ENCODE results near the gene HAT1.

The HAT1 gene

DNA sequence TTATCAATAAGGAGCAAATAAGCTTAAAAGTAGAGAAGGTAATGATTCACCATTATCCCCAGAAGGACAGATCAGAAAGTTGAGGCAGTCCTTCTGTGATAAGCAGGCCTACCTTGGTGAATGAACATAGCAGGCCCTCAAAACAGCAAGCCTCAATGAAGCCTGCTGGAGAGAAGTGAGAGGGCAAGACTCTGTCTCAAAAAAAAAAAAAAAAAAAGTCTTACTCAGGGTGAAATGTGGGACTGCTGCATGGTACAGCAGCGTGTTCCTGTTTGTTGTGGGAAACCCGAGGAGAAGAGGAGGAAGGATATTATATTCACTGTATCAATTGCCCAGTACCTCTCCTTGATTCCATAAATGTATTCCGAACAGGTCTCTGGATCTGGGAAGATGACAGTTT lies 8.7 kb upstream of the HAT1 start:
- in situ Hi-C loops (cut with MboI; ENCODE audit: low sequenced_read_pairs) = no loop called here

DNA sequence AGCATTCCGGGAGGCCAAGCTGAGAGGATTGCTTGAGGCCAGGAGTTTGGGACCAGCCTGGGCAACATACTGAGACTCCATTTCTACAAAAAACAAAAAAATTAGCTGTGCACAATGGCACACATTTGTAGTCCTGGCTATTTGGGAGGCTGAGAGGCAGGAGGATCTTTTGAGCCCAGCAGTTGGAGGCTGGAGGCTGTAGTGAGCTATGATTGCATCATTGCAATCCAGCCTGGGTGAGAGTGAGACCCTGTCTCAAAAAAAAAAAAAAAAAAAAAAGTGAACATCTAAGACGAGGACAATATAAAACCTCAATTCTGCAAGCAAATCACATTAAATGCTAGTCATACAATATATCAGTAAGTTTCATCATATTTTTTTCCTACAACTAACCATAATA lies 2.8 kb upstream of the HAT1 start:
- in situ Hi-C loops (cut with MboI; ENCODE audit: low sequenced_read_pairs) = no loop called here

DNA sequence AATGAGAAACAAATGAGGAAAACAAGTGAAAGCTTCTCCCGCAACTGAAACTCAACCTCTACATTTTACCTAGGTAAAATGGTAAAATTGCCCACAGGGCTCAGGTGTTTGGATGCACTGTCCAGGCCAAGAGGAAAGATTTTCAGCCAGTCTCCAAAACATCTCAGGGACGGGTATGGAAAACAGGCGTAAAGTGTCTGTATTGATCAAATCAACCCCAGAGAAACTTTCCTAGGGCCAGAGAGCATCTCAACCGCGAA lies 361 bp upstream of the HAT1 start:
- in situ Hi-C loops (cut with MboI; ENCODE audit: low sequenced_read_pairs) = no loop called here

DNA sequence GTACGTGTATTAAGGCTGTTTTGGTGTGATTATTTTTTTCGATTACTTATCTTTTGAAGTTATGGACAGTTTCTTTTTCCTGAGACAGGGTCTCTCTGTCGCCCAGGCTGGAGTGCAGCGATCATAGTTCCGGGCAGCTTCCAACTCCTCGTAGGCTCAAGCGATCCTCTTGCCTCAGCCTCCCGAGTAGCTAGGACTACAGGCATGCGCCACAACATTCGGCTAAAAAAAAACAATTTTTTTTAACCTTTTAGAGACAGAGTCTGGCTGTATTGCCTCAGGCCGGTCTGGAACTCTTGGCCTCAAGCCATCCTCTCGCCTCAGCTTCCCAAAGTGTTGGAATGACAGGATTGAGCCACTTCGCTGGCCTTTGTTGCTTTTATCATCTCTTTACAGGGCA lies 945 bp downstream of the HAT1 start:
- in situ Hi-C loops (cut with MboI; ENCODE audit: low sequenced_read_pairs) = no loop called here

DNA sequence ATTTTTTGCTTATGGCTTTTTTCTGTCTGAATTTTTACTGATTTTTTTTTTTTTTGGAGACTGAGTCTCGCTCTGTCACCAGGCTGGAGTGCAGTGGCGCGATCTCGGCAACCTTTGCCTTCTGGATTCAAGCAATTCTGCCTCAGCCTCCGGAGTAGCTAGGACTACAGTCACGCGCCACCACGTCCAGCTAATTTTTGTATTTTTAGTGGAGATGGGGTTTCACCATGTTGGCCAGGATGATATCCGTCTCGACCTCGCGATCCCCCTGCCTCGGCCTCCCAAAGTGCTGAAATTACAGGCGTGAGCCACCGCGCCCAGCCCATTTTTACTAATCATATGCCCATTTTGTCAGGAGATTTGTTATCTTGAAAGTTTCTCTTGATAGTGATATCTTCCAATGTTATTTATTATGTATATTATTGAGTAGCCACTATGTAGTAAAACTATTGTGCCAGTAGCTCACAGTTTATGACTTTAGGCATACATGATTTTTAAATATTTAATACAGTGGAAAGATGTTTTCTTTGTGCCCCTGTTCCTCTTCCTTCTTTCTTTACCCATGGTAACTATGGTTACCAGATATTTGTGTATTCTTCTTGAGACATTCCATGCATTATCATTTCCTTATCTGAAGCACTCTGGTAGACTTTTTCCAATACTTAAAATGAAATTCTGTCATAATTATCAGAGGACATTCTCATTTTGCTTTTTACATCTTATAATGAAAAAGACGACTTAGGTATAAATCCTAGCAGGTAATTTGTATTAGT lies 2.1 kb downstream of the HAT1 start:
- in situ Hi-C loops (cut with MboI; ENCODE audit: low sequenced_read_pairs) = no loop called here

DNA sequence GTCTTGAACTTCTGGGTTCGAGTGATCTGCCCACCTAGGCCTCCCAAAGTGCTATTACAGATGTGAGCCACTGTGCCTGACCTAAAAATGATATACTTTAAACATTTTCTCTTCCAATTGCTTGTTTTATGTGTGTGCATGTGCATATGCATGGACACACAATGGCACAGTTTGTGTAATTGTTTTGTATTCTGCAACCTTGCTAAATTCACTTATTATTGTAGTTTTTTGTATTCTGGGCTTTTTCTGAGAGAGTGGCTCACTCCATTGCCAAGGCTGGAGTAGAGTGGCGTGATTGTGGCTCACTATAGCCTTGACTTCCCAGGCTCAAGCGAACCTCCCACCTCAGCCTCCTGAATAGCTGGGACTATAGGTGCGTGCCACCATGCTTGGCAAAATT lies 8.1 kb downstream of the HAT1 start:
- in situ Hi-C loops (cut with MboI; ENCODE audit: low sequenced_read_pairs) = no loop called here

DNA sequence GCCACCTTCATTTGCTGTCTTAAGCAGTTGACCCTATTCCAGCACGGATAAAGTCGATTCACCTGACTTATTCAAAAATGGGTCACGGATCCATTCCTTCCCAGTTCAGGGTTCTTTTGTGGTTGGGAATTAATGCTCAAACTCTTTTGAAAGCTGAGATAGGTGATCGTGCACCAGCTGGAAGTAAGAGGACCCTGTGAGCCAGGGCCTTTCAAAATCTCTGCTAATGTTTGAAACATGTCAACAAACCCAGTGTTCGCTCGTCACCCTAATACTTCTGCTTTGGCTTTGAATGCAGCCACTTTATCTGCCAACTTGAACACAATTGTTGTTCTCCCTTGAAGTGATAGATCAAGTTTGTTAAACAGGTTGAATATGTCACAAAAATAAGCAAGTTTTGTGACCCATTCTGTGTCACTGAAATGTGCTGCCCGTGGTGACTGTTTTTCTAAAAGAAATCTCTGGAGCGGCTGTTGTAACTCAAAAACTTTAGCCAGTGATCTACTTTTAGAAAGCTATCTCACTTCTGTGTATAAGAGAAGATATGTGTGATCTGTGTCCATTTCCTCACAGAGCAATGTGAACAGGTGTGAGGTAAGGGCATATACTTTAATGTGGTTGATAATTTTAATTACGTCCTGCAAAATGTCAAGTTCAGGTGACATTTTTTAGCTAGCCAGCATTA lies 16.9 kb downstream of the HAT1 start:
- in situ Hi-C loops (cut with MboI; ENCODE audit: low sequenced_read_pairs) = no loop called here

DNA sequence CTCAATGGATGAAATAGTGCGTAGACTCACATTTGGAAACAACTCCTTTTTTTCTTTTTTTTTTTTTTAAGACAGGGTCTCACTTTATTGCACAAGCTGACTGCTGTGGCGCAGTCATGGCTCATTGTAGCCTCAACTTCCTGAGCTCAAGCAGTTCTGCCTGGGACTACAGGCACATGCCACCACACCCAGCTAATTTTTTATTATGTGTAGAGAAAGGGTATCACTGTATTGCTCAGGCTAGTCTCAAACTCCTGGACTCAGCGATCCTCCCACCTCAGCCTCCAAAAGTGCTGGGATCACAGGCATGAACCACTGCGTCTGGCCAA lies 17.4 kb downstream of the HAT1 start:
- in situ Hi-C loops (cut with MboI; ENCODE audit: low sequenced_read_pairs) = no loop called here

DNA sequence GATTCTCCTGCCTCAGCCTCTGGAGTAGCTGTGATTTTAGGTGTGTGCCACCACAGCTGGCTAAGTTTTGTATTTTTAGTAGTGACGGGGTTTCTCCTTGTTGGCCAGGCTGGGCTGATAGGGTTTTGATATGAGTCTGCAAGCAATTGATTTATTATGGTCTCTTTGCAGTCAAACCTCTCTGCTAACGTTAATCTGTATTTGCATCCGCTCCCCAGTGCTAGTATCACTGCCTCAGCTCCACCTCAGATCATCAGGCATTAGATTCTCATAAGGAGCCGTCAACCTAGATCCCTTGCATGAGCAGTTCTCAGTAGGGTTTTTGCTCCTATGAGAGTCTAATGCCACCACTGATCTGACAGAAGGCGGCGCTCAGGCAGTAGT lies 19.0 kb downstream of the HAT1 start:
- in situ Hi-C loops (cut with MboI; ENCODE audit: low sequenced_read_pairs) = no loop called here

DNA sequence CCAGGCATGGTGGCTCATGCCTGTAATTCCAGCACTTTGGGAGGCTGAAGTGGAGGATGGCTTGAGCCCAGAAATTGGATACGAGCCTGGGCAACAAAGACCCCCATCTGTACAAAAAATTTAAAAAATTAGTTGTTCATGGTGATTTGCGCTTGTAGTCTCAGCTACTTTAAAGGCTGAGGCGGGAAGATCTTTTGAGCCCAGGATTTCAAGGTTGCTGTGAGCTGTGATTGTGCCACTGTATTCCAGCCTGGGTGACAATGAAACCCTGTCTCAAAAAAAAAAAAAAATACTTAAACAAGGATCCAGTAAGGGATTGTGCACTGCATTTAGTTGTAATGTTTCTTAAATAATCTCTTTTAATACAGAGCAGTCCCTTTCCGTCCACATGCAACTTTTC lies 21.6 kb downstream of the HAT1 start:
- in situ Hi-C loops (cut with MboI; ENCODE audit: low sequenced_read_pairs) = no loop called here

DNA sequence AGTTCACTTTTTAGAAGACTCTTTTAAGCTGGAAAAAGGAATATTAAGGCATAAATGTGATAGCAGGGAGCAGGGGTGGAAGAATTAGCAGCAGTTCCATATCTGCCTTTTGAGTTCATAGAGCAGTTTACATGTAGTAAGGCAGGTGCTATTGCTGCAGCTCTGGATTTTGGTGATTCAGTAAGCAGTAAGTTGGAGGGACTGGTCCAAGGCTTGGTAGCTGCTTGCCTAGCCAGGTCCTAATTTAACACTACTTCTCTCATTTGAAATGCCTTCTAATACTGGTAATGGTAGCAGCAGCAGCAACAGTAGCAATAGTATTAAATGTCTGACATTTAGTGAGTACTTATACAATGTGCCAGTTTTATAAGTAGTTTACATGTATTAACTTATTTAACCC lies 30.0 kb downstream of the HAT1 start:
- in situ Hi-C loops (cut with MboI; ENCODE audit: low sequenced_read_pairs) = no loop called here

DNA sequence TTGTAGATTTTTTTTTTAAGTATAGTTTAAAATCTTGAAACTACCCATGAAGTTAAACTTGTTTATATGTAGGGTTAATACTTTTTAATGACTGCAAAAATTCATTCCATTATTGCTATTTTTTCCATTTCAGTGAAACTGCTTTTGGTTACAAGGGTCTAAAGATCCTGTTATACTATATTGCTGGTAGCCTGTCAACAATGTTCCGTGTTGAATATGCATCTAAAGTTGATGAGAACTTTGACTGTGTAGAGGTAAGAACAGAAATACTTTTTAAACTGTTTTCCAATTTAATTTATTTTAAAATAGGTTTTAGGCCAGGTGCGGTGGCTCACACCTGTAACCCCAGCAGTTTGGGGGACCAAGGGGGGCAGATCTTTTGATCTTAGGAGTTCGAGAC lies 30.5 kb downstream of the HAT1 start:
- in situ Hi-C loops (cut with MboI; ENCODE audit: low sequenced_read_pairs) = no loop called here

DNA sequence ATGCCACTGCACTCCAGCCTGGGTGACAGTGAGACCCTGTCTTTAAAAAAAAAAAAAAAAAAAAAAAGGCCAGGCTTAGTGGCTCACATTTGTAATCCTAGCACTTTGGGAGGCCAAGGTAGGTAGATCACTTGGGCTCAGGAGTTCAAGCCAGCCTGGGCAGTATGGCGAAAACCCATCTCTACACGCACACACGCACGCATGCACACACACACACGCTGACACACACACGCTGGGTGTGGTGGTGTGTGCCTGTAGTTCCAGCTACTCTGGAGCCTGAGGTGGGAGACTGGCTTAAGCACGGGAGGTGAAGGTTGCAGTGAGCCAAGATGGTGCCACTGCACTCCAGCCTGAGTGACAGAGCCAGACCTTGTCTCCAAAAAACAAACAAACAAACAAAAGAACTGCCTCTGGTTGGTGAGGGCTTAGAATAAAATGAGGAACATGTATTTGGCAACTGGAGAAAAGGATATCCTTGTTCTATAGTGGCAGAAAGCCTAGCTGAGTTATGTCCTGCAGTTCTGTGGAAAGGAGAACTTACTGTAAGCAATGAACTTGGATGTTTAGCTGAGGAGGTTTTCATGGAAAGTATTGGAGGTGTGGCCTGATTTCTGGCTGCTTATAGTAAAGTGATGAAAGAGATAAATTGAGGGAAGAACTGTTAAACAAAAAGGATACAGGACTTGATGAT lies 34.0 kb downstream of the HAT1 start:
- in situ Hi-C loops (cut with MboI; ENCODE audit: low sequenced_read_pairs) = no loop called here

DNA sequence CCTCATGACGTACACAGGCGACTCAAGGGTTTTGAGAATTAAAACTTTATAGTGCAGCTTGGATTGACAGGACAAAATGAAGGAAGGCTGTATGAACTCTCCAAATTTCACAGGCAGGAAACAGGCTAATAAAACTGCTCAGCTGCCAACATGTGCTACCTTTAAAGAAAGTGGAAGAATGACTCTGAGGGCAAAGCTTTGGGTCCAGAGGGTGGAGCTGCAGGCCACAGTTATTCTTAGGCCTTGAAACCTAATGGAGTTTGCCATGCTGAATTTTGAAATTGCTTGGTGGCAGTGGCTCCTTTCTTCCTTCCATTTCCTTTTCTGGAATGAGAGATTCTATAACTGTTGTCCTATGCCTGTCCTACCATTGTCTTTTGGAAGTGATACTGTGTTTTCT lies 34.8 kb downstream of the HAT1 start:
- in situ Hi-C loops (cut with MboI; ENCODE audit: low sequenced_read_pairs) = no loop called here

DNA sequence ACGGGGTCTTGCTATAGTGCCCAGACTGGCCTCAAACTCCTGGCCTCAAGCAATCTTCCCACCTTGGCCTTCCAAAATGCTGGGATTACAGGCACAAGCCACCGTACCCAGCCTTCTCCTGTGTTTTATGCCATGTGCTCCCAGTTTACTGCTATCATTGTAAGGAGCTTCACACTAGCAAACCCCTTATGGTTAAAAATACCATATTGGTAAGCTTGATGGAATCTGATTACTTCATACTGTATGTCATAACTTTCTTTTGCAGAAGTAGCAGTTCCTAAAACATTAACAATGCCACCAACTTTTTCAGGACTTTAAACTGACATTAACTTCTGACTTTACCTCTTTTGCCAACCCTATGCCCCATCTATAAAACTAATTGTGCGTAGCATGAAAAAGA lies 36.2 kb downstream of the HAT1 start:
- in situ Hi-C loops (cut with MboI; ENCODE audit: low sequenced_read_pairs) = no loop called here

DNA sequence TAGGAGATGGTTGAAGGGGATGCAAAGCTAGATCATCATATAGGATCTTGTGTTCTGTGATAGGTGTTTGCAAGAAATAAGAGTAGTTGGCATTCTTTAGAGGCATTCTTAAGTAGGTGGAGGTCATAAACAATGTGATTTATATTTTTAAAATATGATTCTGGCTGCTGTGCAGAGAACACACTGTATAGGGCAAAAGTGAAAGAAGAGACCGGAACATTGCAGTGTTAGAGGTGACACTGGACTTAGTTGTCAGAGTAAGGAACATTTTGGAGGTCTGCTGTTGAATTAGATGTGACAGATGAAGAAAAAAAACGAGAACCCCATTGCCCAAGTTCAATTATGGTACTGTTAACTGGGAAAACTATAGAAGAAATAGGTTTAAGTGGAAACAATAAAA lies 37.7 kb downstream of the HAT1 start:
- in situ Hi-C loops (cut with MboI; ENCODE audit: low sequenced_read_pairs) = no loop called here

DNA sequence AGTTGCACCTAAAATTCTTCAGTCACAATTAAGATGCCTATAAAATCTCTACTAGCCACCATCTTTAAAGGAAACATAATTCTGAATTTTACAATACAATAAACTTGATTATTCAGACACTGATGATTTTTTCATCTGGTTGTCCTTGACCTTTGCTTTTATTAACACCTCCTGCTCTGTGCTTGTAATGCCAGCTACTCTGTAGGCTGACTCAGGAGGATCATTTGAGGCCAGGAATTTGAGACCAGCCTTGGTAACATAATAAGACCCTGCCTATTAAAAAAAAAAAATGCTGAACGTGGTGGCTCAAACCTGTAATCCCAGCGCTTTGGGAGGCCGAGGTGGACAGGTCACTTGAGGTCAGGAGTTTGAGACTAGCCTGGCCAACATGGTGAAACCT lies 38.3 kb downstream of the HAT1 start:
- in situ Hi-C loops (cut with MboI; ENCODE audit: low sequenced_read_pairs) = no loop called here

DNA sequence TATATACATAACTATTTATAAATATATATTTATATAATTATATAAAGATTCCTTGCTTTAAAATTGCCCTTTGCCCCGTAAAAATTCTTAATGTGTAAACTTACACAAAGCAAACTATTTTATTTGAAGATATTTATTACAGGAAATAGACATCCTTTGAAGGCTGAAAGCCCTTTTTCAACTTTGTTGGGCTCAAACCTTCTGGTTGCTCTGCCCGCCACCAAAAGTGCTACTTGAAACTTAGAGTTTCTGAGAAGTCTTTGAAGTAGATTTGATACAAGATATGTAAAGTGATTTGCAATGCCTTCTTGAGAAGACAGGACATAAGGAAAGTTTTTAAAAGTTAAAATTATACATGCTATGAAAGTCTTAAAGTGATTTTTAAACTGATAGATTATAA lies 40.9 kb downstream of the HAT1 start:
- in situ Hi-C loops (cut with MboI; ENCODE audit: low sequenced_read_pairs) = no loop called here

DNA sequence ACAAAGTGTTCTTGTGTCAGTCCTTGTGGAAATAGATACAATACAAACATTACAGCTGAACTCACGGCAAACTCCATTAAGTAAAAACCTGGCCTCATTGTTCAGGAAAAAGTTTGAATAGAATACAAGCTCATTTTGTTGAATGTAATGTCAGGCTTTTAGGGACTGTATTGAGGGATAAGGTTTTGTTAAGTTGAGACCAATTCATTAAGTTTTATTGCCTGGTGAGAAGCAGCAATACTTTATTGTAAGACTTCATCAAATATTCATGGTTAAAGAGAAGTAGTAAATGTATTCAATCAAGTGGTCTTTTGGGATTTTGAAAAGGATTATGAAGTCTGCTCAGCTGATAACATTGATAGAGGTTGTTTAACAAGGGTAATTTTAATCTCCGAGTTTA lies 42.0 kb downstream of the HAT1 start:
- in situ Hi-C loops (cut with MboI; ENCODE audit: low sequenced_read_pairs) = no loop called here

DNA sequence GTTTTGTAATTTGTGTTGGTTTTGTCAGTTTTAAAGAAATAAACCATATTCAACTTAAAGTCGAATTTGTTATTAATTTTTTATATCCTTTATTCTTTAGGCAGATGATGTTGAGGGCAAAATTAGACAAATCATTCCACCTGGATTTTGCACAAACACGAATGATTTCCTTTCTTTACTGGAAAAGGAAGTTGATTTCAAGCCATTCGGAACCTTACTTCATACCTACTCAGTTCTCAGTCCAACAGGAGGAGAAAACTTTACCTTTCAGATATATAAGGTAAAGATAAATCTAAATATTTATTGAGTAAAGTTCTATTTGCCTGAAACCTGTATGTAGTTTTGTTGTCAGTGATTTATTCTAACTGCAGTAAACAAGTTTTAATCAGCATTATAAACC lies 43.0 kb downstream of the HAT1 start:
- in situ Hi-C loops (cut with MboI; ENCODE audit: low sequenced_read_pairs) = no loop called here

DNA sequence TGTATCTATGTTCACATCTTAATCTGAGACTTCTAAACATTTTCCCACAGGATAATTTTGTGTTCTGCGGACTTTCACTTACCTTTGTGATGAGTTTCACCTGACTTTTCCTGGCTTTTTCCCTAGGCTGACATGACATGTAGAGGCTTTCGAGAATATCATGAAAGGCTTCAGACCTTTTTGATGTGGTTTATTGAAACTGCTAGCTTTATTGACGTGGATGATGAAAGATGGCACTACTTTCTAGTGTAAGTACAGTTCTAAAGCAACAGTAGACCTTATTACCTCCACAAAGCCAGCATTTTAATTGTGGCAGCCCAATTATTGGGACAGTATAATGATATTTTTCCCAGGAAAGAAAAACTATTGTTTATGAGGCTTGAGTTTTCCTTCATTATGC lies 43.4 kb downstream of the HAT1 start:
- in situ Hi-C loops (cut with MboI; ENCODE audit: low sequenced_read_pairs) = no loop called here

DNA sequence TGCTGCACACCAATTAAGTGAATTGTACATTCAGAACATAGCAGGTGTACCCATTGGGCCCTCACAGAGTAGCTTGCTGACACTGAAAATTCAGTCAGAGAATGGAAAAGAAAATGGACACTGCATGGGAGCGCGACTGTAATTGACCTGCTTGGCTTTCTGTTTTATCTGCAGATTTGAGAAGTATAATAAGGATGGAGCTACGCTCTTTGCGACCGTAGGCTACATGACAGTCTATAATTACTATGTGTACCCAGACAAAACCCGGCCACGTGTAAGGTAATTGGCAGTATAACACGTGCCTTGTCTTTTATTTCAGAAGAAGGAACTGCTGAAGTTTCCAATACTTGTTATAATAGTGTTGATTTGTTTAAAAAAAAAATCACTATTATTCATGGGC lies 44.0 kb downstream of the HAT1 start:
- in situ Hi-C loops (cut with MboI; ENCODE audit: low sequenced_read_pairs) = no loop called here

DNA sequence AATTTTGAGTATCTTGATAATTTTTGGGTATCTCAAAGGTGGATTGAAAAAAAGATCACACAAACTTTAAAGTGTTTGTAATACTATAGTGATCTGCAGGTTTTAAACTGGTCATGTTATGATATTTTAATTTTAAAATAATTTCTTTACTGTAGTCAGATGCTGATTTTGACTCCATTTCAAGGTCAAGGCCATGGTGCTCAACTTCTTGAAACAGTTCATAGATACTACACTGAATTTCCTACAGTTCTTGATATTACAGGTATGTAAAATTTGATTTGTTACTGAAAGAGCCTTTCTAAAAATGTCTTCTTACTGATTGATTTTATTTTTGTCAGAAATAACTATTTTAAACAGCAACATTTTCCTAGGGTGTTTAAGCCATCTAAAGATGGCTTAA lies 44.4 kb downstream of the HAT1 start:
- in situ Hi-C loops (cut with MboI; ENCODE audit: low sequenced_read_pairs) = no loop called here

Data from HL-60/S4 treated with phorbol 12-myristate 13-acetate at 8.2 ng/mL for 4 days and 3 days (cell line).